Lower lobe of right lung (tissue), 2 donors: ENCODE data around the gene ATP13A2. TPM values are rescaled to one million over a fixed set of nuclear protein-coding genes. Genes with fewer than 3 reads are reported as not detected.

Experiments
- ATAC-seq, 2 donors: fragments of 200-7000 bp; cut with Tn5 transposase; one replicate each; pipeline ENCODE4 v1.9.1; 2020 to 2022; ENCODE audit warnings: mild to moderate bottlenecking in 2 of 2, moderate library complexity in 2 of 2
- DNase-seq: peaks from one replicate; pipeline ENCODE4 v3.0.0-alpha.2; 2020
- H3K27ac ChIP-seq: fragments of 200-600 bp; one replicate; pipeline ENCODE4 v1.8.0; 2022
- H3K27me3 ChIP-seq: fragments of 200-600 bp; one replicate; pipeline ENCODE4 v1.8.0; 2022; ENCODE audit warnings: low read depth
- H3K36me3 ChIP-seq: fragments of 200-600 bp; one replicate; pipeline ENCODE4 v1.8.0; 2022; ENCODE audit warnings: mild to moderate bottlenecking
- H3K4me1 ChIP-seq: fragments of 200-600 bp; one replicate; pipeline ENCODE4 v1.8.0; 2022
- H3K4me3 ChIP-seq: fragments of 200-600 bp; one replicate; pipeline ENCODE4 v1.8.0; 2022; ENCODE audit warnings: mild to moderate bottlenecking
- H3K9me3 ChIP-seq: fragments of 200-600 bp; one replicate; pipeline ENCODE4 v1.8.0; 2022
- CTCF ChIP-seq: fragments of 200-600 bp; IDR thresholded peaks from one replicate; pipeline ENCODE4 v1.8.0; 2022; ENCODE audit warnings: antibody characterized with exemption, mild to moderate bottlenecking
- intact Hi-C: fragments of 100-400 bp; cut with DNase I; formaldehyde crosslinking; loops from one replicate; pipeline ENCODE4 v1.11.0; 2022
- total RNA-seq: library from RNA; stranded (reverse); fragmentation: NEBNext Ultra II Directional; extraction: Animal tissue kit (Norgen Biotek cat#: 25700); gene quantifications from one replicate; pipeline ENCODE4 v1.2.1, GENCODE V29; 2021
- donor health status: DM: no; HTN: yes; CAD: no; lungs with severe emphysema.

The ATP13A2 gene
- total RNA-seq, 1 donor from 2014 or later: 39.9 TPM

DNA sequence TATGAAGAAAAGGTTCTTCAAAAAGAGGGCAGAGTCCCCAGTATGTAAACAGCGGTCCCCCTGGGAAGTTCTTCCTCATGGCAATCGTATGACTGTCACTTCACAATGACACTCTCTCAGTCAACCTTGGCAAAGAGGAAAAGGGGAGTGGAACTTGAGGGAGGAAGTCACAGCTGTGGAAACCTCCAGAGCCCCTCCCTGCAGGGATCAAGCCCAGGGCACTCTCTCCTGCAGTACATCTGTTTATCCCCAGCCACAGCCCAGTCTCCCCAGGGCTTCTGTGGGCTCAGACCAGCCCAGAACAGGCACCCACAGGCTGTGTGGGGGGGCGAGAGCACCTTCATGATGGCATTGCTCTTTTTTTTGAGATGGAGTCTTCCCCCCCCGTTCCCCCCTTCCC is 2.0 kb downstream of the ATP13A2 start:
- H3K9me3 ChIP-seq: no peaks in the 10 kb centered on the region
- H3K27me3 ChIP-seq: no peaks in the 10 kb centered on the region
- intact Hi-C loops: no loop called here
- peaks cover 17% of the 10 kb centered on the region for H3K36me3 ChIP-seq
- H3K4me3 ChIP-seq: no peak overlapping the region
- peaks cover 37% of the 10 kb centered on the region for H3K4me1 ChIP-seq
- no peak overlapping the region for H3K27ac ChIP-seq
- DNase-seq: no peak
- no peak for TF ChIP-seq CTCF
- ATAC-seq: peak in 1 of 2 donors; percentile 30

GRCh38 chr1:17008208-17008855 is 3.4 kb downstream of the ATP13A2 start:
- TF ChIP-seq CTCF: no peak
- DNase-seq (no peak), ATAC-seq (no peak)
- Histone ChIP-seq H3K9me3 (no peaks in the 10 kb centered on the region), H3K4me1 (peaks cover 37% of the 10 kb centered on the region), H3K4me3 (no peak overlapping the region), H3K36me3 (peaks cover 29% of the 10 kb centered on the region), H3K27me3 (no peaks in the 10 kb centered on the region), H3K27ac (no peak overlapping the region)
- intact Hi-C loops: no loop called here

DNA sequence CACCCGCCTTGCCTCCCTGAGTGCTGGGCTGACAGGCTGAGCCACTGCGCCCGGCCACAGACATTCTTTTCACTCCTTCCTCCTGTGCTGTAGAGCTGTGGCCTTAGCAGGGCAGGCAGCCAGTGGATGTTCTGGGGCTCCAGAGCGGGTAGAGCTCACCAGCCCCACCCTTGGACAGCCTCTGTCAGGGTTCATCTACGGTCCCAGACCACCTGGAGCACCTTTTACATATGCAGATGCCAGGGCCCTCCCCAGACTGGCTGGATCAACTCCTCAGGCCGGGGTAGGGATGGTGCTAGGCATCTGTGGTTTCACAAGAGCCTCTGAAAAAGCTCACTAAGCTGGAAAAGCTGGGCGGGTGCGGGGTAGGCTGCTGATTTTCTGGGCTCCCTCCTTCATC is 4.6 kb downstream of the ATP13A2 start:
- no peaks in the 10 kb centered on the region for H3K9me3 ChIP-seq
- DNase-seq: no peak
- no peak overlapping the region for H3K27ac ChIP-seq
- H3K36me3 ChIP-seq: peaks cover 39% of the 10 kb centered on the region
- H3K4me1 ChIP-seq: peaks cover 28% of the 10 kb centered on the region
- no peak for ATAC-seq
- intact Hi-C loops: no loop called here
- no peak for TF ChIP-seq CTCF
- no peak overlapping the region for H3K4me3 ChIP-seq
- no peaks in the 10 kb centered on the region for H3K27me3 ChIP-seq

DNA sequence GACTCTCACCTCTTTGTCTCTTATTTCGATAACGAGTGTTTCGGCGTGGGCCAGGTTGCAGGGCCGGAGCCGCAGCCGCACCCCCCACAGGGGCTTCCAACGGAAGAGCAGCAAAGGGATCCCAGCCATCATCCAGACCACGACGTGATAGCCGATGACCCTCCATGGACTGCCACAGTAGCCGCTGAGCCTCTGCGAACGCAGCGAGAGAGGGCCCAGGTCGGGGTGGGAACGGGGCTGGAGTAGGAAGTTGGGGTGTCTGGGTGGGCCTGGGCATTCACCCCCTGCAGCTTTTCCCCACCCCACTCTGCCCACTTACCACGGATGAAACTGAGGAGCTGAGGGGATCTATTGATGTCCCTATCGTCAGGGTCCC is 6.4 kb downstream of the ATP13A2 start:
- no peak for TF ChIP-seq CTCF
- Histone ChIP-seq H3K9me3 (no peaks in the 10 kb centered on the region), H3K4me3 (no peak overlapping the region), H3K27me3 (no peaks in the 10 kb centered on the region), H3K36me3 (peaks cover 55% of the 10 kb centered on the region), H3K4me1 (peaks cover 15% of the 10 kb centered on the region), H3K27ac (no peak overlapping the region)
- DNase-seq (no peak), ATAC-seq (no peak)
- intact Hi-C loops: no loop called here

GRCh38 chr1:17004466-17005364 is 7.0 kb downstream of the ATP13A2 start:
- Histone ChIP-seq H3K4me3 (no peak overlapping the region), H3K4me1 (peaks cover 9% of the 10 kb centered on the region), H3K9me3 (no peaks in the 10 kb centered on the region), H3K36me3 (peaks cover 61% of the 10 kb centered on the region), H3K27ac (no peak overlapping the region), H3K27me3 (no peaks in the 10 kb centered on the region)
- intact Hi-C loops: no loop called here
- TF ChIP-seq CTCF: no peak
- DNase-seq: no peak
- no peak for ATAC-seq
